GM18505 (cell line): ENCODE data around the gene DMTF1.
A peak's percentile ranks its signal among the peaks of the same experiment; 100 is the strongest.
"Not testable (repeated sequence)": the region's sequence is repeated elsewhere in the genome, so short reads cannot be mapped to it uniquely, and the experiment has no call there.

Experiments
- ATAC-seq: cut with Tn5 transposase; IDR thresholded peaks from one replicate; pipeline ENCODE4 v1.9.1; 2021; ENCODE audit not compliant: unreplicated experiment
- POLR2A ChIP-seq: IDR thresholded peaks from 4 replicates; pipeline ENCODE4 v1.6.1; 2011; ENCODE audit warnings: borderline replicate concordance; ENCODE audit not compliant: insufficient read depth, insufficient read length; ENCODE audit errors: extremely low read depth

DMTF1 gene

DNA sequence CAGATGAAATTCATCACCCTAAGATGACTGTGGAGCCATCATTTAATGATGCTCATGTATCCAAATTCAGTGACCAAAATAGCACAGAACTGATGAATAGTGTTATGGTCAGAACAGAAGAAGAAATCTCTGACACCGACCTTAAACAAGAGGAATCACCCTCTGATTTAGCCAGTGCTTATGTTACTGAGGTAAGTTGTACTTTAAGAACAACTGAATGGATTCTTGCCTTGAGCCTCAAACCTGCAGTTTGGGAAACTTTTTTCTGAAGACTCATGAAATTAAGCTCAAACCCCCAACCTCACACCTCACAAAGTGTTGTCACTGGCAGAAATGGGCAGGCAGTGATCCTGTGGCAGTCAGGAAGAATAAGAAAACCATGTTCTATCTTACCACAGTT, 41.7 kb downstream of the DMTF1 start:
- no peak for ATAC-seq
- peak; percentile 49 for TF ChIP-seq POLR2A

DNA sequence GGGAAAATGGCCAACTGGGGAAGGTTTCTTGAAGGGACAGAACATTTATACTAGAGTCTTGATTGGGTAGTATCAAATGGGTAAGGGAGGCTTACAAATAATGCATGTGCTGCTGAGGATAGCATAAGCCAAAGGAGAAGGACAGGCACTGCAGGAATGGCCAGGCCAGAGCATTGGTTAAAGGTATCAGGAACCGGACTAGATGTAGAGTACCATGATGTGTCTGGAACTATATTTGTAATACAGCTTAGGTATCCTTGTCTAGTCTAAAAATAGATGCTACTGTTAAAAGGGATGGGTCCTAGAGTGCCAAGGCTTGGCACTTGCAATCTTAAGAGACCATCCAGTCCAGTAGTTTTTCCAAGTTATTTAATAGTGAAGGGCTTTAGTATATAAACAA, 47.0 kb downstream of the DMTF1 start:
- no peak for ATAC-seq
- TF ChIP-seq POLR2A, result no peak

DNA sequence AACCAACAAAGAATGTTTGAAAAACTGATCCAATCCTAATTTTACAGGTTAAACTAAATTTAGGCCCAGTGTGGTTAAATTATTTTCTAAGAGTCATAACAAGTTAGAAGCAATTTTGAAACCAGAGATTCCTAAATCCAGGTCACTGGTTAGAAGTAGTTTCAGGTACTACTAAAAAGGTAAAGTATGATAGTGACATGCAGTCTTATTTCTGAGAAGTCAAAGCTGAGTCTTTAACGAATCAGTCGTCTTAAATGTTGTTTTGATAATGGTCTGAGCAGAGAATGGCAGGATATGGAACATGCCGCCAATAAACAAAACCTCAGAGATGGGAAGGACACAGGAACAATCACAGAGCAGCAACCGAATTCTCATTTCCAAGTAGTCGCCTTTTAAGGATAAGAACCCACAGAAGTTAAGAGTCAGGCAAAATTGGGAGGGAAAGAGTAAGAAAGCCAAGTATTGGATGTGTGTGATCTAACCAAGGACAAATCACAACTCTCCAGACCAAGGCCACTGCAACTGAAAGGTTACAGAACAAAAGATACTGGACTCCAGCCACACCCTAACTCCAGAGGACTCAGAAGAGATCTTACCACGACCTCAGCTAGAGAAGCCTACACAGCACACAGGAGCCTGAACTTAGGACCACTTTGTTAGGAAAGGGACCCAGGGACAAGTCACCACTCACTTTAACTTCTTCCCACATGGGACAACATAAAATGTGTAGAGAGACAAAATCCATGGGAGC, 47.6 kb downstream of the DMTF1 start:
- ATAC-seq, result no peak
- peak; percentile 34 for TF ChIP-seq POLR2A

DNA sequence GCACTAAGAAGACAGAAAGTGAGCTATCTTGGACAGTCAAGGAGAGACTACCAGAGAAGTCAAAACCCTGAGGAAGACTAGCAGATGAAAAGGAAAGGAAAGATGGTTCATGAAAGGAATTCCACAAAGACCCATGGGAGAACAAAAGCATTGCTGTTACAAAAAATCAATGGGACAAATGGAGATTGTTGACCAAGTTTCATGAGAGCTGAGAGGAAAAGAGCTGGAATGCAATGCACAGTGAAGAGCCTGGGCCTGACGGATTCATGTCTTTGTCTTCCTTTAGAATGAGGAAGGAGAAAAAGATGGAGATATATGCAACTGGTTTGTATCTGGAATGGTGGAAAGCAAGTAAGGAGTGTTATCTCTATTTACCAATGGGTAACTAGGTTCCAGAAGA, 50.0 kb downstream of the DMTF1 start:
- ATAC-seq, result no peak
- TF ChIP-seq POLR2A, result no peak

DNA sequence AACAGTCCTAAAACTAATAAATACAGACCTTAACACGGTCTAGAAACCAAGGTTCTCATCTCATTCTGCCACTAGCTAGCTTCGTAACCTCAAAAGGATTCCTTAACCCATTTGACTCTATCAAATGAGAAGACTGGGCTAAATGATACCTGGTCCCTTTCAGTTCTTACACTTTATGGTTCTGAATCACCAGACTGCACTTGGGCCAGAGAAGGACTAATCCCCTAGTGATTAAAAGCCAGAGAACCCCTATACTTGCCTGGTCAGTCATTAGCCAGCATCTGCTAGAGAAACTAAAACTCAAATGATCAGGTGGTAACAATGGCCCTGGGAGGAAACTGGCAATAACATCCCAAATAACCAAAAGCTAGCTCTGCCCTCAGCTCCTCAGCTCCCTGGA, 50.5 kb downstream of the DMTF1 start:
- no peak for ATAC-seq

DNA sequence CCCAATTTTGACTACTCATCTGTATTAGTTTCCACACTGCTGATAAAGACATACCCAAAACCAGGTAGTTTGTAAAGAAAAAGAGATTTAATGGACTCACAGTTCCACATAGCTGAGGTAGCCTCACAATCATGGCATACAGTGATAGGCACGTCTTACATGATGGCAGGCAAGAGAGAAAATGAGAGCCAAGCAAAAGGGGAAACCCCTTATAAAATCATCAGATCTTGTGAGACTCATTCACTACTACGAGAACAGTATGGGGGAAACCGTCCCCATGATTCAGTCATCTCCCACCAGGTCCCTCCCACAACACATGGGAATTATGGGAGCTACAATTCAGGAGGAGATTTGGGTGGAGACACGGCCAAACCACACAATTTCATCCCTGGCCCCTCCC, 51.7 kb downstream of the DMTF1 start:
- ATAC-seq, result not testable (repeated sequence)

More for the DNA sequence above, 50.5 kb downstream of the DMTF1 start:
- no peak for TF ChIP-seq POLR2A

DNA sequence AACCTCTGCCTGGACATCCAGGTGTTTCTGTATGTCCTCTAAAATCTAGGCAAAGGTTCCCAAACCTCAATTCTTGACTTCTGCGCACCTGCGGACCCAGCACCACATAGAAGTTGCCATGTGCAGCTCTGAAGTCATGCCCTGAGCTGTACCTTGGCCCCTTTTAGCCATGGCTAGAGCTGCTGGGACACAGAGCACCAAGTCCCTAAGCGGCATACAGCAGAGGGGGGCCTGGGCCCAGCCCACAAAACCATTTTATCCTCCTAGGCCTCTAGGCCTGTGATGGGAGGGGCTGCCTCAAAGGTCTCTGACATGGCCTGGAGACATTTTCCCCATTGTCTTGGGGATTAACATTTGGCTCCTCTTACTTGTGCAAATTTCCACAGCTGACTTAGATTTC, 52.7 kb downstream of the DMTF1 start:
- ATAC-seq, result no peak

DNA sequence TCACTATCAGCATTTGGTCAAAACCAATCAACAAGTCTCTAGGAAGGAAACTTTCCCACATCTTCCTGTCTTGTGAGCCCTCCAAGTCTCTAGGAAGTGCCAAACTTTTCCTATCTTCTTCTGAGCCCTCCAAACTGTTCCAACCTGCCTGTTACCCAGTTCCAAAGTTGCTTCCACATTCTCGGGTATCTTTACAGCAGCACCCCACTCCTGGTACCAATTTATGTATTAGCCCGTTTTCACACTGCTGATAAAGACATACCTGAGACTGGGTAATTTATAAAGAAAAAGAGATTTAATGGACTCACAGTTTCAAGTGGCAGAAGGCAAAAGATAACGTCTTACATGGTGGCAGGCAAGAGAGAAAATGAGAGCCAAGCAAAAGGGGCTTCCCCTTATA, 53.4 kb downstream of the DMTF1 start:
- ATAC-seq, result not testable (repeated sequence)

More for the DNA sequence above, 52.7 kb downstream of the DMTF1 start:
- TF ChIP-seq POLR2A, result no peak

DNA sequence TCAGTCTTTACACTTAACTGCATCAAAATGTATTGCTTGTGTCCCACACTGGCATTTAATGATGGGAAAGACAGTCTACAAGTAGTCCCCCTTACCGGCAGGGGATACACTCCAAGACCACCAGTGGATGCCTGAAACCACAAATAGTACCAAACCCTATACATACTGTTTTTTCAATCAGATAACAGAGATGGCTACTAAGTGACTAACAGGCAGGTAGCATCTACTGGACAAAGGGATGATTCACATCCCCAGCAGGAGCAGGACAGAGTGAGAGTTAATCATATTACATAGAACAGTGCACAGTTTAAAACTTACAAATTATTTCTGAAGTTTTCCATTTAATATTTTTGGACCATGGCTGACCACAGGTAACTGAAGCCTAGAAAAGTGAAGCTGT, 54.1 kb downstream of the DMTF1 start:
- no peak for ATAC-seq
- TF ChIP-seq POLR2A, result no peak

DNA sequence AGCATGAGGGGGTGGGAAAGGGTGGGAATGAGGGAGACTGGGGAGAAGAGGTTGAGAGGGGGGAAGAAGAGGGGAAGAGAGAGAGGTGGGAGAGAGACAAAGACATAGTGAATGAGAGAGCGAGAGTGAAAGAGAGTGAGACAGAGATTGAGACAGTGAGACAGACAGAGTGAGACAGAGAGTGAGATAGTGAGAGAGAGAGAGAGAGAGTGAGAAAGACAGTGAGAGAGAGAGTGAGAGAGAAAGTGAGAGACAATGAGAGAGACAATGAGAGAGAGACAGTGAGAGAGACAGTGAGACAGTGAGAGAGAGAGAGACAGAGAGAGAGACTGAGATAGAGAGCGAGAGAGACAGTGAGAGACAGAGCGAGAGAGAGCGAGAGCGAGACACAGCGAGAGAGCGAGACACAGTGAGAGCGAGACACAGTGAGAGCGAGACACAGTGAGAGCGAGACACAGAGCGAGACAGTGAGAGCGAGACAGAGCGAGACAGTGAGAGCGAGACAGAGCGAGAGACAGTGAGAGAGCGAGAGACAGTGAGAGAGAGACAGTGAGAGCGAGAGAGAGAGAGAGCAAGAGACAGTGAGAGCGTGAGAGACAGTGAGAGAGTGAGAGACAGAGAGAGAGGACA, 57.2 kb downstream of the DMTF1 start:
- no peak for TF ChIP-seq POLR2A
- no peak for ATAC-seq

DNA sequence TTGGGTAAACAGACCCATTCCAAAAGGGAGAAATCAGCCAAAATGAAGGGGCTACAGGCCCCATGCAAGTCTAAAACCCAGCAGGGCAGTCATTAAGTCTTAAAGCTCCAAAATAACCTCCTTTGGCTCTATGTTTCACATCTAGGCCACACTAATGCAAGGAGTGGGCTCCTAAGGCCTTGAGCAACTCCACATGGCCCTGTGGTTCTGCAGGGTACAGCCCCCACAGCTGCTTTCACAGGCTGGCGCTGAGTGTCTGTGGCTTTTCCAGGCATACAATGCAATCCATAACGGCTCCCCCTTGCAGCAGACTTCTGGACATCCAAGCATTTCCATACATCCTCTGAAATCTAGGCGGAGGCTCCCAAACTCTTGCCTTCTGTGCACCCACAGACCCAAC, 58.3 kb downstream of the DMTF1 start:
- no peak for ATAC-seq
- TF ChIP-seq POLR2A, result no peak

DNA sequence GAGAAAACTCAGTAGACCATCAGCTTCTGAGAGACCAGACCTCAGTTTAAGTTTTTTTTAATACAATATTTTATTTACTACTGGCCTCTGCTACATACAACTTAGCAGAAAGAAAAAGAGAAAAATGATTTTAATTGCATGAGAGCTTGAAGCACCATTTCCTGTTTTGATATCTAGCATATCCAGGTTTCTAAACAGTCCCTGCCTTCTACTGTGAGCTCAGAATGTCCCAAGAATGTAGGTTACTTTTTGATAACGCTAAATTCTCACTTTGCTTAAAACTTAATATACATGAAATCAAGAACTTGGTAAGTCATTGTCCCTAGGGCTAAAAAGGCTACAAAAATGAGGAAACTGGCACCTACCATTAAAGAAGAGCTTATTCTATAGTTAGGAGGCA, 60.2 kb downstream of the DMTF1 start:
- no peak for ATAC-seq
- no peak for TF ChIP-seq POLR2A

DNA sequence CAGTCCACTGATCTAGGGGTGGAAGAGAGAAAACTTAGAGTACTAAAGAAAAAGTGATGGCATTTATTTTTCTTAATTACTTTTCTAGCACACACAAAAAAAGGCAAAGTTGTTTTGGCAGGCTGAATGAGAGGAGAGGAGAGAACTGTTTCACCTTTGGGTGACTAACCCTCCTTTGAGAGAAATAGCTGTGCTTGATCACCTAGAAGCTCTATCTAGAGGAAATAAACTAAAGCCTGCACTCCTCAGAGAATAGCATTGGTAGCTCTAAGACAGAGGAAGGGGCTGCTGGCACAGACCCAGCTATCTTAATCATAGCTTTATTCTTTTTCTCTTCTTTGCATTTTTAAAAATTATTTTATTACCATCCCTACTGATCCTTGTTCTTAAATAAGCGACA, 61.0 kb downstream of the DMTF1 start:
- ATAC-seq, result no peak

DNA sequence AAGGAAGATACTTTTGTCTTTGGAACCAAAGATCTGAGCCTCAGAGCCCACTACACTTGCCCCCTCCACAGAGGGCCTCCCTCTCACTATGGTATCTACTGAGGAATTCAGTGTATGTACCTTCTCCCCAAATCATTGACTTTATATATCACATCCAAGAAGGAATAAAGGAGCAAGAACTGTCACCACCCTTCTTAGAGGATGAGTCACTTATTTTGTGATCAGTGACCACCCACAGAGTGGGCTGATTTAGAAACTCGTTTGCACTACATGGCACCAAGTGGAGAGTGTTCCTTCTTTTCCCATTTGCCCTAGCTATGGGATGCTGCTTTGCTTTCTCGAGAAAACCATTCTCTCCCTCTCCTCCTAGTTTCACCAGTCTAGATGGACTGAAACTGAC, 61.6 kb downstream of the DMTF1 start:
- no peak for ATAC-seq
- no peak for TF ChIP-seq POLR2A

More for the DNA sequence above, 61.0 kb downstream of the DMTF1 start:
- TF ChIP-seq POLR2A, result no peak
